RKO (cell line): ENCODE measurements around the gene CHM.
"Not testable (repeated sequence)": the region's sequence is repeated elsewhere in the genome, so short reads cannot be mapped to it uniquely, and the experiment has no call there.

Experiments used
- DNase-seq: peaks from one replicate; pipeline ENCODE4 v3.0.0-alpha.2; 2016; ENCODE audit warnings: low spot score

The CHM gene

DNA sequence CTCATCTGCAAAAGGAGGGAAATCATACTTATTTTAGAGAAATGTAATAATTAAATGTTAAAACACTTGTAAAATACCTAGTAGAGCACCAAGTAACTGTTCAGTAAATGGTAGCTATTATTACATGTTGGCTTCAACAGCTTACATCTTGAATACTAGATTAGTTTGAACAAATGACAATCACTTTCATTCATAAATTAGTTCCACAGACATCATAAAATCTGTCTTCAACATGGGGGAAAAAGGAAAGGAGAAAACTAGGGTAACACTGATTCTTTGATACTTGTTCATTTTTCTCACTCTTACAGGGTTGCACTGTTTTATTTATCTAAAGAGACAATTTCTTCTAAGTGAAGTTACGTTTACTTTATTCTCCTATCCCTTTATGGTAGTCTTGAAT lies 51.7 kb downstream of the CHM start:
- DNase-seq = no peak

DNA sequence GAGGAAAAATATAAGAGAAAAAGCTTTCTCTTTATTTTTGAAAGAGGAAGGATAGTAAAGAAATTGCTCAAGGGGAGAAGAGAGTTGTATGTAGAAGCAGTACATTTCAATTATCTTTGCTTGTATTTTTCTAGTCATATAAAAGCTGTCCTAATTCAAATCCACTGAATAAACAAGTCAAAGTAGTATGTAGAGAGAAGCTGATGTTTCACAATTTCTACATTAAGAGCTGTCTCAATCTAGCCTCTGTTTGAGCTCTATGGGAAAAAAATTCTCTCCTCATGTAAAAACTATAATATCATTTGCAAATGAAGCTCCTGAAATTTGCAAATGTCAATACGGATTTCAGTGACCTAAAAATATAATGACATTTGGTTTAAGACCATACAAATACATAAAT lies 52.6 kb downstream of the CHM start:
- DNase-seq = no peak

DNA sequence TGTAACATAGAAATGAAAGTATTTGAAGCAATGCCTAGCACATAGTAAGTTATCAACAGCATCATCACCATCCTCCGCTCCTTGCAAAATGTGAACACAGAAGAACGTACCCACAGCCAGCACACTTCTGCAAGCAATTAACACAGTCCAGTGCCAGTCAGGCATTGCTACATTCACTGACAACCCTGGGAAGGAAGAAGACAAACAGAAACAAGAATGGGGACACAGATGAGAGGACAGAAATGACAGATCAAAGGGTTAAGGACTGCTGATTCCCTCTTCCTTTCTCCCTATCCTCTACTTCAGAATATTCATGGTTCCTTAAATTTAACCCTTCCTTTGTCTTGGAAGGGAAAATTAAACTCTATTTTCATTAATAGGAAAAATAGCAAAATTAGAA lies 53.1 kb downstream of the CHM start:
- no peak for DNase-seq

DNA sequence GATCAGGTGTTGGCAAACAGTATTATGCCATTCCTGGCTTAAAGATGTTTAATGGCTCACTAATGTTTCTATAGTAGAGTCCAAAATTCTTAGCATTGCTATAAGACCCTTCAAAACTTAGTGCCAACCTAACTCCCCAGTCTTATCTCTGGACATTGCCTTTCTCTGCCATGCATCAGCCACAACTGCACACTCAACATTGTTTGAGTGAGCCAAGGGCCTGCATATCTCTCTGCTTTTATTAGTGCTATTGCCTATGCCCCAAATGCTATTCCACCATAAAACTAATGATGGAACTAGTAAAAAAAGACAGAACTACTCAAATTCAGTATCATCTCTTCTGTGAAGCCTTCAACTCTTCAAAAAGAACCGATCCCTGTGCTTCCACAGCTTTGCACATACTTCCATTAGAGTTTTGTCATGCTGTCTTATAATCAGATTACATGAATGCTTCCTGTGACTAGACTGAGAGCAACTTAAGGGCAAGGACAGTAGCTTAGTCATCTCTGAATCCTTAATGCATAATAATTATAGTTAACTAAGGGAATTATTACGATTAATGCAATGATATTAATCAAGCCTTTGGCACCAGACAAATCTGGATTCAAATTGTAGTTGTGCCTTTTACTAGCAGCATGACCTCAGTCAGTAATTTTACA lies 53.7 kb downstream of the CHM start:
- peak; percentile 12 for DNase-seq

DNA sequence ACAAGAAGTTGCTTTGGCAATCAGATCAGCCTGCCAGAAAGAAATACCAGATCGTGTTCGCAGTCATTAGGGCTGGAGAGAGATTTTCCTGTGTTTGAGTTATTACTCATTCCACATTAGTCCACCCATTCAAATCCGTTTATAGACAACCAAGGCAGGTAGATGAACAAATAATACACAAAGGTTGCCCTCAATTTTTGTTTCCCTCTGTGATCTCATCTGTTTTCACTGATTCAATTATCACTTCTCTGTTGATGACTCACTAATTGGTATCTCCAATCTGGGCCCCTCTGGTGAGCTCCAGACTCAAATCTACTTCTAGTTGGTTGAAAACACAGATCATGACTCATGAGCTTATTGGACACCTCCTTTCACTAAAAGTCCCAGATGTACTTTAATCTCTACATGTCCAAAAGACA lies 54.5 kb downstream of the CHM start:
- no peak for DNase-seq

DNA sequence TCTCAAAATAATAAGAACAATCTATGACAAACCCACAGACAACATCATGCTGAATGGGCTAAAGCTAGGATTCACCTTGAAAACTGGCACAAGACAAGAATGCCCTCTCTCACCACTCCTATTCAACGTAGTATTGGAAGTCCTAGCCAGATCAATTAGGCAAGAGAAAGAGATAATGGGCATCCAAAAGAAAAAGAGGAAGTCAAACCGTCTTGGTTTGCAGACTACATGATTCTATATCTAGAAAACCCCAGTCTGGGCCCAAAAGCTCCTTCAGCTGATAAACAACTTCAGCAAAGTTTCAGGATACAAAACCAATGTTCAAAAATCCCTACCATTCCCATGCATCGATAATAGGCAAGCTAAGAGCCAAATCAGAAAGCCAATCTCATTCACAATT lies 59.0 kb downstream of the CHM start:
- DNase-seq = no peak

DNA sequence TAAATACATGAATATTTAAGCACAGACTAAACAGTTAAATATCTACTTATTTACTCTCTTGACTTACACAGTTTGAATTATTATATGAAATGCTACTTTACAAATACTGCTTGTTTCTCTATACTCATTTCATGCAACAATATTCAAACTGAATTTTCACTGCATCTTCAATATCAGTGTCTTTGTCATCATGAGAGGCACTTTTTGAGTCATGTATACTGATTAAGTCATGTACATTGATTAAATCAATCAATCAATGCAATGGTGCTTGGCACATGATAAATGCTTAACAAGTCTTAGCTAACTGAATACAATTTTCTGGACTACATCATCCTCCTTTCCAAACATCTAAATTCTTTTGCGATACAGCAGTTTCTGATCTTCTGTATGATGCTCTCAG lies 67.1 kb downstream of the CHM start:
- no peak for DNase-seq

DNA sequence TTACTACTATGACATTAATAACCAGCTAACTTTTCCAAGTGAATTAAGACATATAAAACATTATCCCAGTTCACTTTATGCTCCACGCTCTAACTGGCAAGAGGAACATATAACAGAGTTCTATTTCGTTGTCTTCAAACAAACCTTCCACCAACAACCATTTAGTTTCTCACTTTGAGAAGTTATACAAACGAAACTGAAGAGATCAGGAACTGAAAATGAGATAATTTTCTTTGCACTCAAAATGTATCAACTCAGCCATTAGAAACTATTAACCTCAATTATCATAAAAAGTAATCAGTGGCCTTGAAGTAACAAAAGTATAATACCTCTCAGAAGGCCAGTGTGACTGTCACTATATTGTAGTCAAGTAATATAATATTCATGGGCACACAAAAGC lies 70.1 kb downstream of the CHM start:
- DNase-seq = no peak

DNA sequence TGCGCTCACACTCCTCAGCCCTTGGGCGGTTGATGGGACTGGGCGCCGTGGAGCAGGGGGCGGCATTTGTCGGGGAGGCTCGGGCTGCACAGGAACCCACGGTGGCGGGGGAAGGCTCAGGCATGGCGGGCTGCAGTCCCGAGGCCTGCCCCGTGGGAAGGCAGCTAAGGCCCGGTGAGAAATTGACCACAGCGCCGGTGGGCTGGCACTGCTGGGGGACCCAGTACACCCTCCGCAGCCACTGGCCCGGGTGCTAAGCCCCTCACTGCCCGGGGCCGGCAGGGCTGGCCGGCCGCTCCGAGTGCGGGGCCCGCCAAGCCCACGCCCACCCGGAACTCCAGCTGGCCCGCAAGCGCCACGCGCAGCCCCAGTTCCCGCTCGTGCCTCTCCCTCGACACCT lies 75.0 kb downstream of the CHM start:
- not testable (repeated sequence) for DNase-seq

DNA sequence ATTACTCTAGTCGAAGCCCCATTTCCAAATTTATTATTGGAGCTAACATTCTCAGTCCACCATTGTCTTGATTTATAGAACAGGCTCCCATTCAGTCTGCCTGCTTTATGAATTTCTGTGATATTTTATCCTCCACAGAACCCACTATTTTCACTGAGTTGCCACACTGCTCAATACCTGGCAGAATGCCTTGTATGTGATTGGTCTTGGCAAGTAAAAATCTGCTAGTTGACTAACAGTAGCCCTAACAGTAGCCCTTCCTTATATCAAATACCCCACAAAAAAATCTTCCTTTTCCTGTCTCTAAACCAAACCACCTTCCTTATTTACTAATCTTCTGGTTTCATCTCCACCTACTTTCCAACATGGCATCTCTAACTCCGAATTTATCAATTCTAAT lies 82.6 kb downstream of the CHM start:
- no peak for DNase-seq

DNA sequence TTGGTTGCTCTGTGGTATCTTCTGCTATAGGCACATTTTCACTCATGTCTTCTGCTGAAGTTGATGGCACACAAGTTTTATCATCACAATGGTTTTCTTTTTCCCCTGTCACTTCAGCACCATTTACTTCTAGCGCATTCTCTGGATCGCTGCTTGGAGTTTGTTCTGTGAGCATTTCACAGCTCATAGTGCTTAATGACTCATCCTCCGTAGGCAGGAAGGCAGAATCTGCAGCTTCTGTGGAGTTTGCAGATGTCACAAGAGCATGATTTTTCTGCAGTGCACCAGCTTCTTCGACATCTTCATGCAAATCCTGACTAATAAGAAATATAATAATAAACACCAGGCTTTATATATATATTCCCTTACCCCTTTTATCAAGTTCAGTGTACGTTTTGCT lies 83.6 kb downstream of the CHM start:
- DNase-seq = peak; percentile 80

DNA sequence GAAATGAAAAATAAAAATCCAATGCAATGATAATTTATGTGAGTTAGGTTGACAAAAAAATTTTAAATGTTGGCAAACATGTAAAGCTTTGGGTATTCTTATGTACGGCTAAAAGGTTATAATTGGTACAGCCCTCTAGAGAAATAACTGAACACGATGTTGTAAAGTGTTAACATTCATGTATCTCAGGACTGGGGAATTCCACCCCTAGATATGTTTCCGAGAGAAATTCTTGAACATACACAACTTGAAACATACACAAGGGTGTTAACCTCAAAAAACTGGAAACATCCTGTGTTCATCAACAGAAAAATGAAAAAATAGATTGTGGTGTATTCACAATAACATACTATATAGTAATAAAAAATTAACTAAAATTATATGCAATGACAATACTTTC lies 91.8 kb downstream of the CHM start:
- no peak for DNase-seq

DNA sequence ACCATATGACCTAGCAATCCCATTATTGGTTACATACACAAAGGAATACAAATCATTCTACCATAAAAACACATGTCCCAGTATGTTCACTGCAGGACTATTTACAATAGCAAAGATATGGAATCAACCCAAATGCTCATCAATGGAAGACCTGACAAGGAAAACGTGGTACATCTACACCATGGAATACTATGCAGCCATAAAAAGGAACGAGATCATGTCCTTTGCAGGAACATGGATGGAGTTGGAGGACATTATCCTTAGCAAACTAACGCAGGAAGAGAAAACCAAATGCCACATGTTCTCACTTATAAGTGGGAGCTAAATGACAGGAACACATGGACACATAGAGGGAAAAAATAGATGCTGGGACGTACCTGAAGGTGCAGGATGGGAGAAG lies 102.6 kb downstream of the CHM start:
- DNase-seq = not testable (repeated sequence)

DNA sequence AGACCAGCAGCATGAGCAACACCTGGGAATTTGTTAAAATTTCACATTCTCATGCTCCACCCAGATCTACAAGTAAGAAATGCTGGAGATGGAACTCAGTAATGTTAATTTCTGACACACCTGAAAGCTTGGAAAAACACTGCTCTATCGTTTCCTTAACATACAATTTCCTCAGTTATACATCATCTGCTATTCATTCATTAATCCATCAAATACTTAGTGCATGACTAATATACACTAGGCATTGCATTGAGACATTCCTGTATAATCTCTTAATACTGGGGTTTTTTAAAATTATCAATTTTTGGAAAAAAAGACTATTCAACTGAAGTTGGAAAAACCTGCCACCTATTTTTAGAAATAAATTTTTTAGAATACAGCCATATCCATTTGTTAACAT lies 106.1 kb downstream of the CHM start:
- no peak for DNase-seq

DNA sequence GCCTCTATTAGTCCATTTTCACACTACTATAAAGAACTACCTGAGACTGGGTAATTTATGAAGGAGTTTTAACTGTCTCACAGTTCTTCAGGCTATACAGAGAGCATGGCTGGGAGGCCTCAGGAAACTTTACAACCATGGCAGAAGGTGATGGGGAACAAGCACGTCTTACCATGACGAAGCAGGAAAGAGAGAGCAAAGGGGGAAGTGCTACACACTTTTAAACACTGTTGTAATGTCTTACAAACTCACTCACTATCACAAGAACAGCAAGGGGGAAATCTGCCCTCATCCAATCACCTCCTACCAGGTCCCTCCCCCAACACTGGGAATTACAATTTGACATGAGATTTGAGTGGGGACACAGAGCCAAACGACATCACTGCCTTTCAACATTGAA lies 107.4 kb downstream of the CHM start:
- not testable (repeated sequence) for DNase-seq

DNA sequence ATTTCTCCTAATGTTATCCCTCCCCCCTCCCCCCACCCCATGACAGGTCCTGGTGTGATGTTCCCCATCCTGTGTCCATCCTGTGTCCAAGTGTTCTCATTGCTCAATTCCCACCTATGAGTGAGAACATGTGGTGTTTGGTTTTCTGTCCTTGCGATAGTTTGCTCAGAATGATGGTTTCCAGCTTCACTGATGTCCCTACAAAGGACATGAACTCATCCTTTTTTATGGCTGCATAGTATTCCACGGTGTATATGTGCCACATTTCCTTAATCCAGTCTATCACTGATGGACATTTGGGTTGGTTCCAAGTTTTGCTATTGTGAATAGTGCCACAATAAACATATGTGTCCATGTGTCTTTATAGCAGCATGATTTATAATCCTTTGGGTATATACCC lies 113.0 kb downstream of the CHM start:
- DNase-seq = not testable (repeated sequence)

DNA sequence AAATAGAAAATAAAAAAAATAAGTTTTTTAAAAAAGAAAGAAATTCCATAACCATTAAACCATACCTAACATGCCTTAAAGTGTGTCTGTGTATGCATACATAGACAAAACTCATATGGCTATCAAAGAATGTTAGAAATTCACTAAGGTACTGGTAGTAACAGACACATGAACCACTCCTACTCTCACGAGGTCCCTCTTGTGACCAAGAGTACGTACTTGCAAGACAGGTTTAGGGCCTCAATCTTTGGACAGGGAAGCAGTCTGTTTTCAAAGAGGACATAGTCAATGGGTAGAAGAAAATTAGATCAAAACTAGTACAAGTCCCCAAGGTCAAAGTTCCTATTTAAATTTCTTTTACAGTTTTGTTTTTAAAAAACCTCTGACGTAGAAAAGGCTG lies 117.3 kb downstream of the CHM start:
- no peak for DNase-seq

DNA sequence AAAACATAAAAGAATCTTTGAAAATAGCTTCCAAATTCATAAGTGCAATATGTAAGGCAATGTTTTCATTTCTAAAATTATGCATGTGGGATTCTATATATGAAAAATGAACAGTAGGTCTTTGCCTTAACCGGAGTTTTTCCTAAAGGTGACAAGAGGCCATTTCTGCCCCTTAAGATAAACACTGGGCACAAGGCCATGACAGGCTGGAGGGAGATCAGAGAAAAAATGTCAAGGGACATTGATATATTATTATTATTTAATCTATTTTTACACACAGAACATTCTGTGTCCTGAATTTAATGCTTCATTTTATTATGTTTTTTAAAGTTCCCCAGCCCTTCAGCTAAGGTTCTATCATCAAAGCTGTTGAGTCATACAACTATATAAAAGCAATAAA lies 118.8 kb downstream of the CHM start:
- no peak for DNase-seq

DNA sequence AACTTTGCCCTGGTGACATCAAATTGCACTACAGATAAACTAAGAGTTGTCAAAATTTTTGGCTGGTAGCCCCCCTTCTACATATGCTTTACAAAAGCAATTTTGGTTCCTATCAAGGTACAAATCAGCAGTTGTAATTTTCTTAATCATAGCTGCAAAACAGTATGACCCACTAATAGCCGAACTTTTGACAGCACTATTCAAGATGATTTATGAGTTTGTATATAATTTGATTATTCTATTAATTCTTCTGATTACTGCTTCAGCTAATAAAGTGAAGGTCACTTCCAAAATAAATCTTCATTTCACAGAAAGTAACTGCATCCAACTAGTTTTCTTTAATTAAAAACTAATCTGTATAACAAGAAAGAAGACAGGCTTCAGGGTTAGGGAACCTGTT lies 119.6 kb downstream of the CHM start:
- DNase-seq = no peak

DNA sequence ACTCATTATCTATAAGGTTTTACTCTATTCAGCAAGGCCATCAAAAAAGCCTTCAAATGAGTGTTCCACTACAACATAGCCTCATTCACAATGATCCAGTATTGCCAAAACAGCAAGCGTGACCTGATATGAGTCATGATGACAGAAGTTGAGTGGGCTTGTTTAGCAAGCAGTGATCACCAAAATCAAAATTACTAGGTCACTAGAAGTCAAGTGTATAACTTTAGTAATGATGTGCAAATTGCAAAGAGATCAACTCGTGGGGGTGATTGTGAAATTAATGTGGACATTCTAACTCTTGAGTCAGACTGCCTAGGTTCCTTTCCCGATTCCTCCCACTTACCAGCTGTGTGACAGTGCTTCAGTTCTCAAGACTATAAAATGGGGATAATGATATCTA lies 124.5 kb downstream of the CHM start:
- DNase-seq = peak; percentile 79

DNA sequence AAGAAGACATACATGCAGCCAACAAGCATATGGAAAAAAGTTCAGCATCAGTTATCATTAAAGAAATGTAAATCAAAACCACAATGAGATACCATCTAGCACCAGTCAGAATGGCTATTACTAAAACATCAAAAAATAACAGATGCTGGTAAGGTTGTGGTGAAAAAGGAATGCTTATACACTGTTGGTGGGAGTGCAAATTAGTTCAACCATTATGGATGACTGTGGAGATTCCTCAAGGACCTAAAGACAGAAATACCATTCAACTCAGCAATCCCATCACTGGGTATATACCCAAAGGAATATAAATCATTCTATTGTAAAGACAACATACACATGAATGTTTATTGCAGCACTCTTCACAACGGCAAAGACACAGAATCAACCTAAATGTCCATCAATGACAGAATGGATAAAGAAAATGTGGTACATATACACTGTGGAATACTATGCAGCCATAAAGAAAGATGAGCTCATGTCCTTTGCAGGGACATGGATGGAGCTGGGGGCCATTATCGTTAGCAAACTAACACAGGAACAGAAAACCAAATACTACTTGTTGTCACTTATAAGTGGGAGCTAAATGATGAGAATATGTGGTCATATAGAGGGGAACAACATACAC lies 130.6 kb downstream of the CHM start:
- DNase-seq = not testable (repeated sequence)

DNA sequence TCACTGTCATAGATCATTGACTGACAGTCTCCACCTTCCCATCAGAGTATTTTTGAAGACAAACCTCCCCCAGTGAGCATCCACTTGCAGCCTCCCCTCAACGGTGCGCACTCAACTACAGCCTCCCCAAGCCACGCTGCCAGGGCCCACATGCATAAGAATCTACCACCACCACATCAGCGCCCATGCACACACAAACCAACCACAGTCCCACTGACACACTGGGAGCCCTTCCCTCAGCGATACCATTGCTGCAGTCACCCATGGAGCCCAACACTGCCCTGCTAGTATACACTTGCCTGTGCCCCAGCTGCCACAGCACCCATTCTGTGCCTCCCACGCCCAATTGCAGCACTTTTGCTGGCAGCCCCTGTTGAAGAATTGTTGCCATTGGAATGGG lies 132.9 kb downstream of the CHM start:
- no peak for DNase-seq

DNA sequence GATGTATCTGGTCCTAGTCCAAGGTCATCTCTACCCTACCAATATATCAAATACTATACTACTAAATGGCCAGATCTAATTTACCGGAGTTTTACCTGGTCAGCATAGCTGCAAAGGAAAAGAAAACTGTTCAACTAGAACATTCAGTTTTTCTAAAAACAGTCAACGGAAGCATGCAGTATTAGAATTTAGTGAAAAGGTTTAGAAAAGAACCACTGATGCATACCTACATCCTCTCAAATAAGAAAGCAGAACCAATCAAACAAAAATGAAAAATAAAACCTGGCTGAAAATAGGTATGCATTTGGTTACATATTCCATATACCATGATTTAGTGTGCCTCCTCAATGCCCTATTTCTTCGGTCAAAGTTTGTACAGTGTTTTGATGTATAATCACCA lies 140.0 kb downstream of the CHM start:
- DNase-seq = no peak

DNA sequence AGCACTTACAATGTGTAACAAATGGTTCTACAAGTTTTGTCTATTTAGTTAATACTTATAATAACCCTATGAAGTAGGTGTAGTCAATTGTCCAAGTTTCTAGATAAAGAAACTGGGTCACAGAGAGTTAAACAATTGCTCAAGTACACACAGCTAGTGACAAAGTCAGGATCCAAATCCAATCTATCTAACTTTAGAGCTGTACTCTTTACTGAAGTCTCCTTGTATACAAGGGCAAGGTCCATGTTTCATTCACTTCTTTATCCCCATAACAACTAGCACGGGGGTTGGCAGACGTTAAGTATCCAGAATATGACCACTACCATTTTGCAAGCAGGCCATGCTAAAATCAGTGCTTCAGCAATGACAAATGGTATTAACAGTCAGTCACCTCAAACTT lies 141.0 kb downstream of the CHM start:
- no peak for DNase-seq
